ENCODE measurements around the gene ZNG1A.
"Not testable (repeated sequence)": the region's sequence is repeated elsewhere in the genome, so short reads cannot be mapped to it uniquely, and the experiment has no call there.

ZNG1A gene

DNA sequence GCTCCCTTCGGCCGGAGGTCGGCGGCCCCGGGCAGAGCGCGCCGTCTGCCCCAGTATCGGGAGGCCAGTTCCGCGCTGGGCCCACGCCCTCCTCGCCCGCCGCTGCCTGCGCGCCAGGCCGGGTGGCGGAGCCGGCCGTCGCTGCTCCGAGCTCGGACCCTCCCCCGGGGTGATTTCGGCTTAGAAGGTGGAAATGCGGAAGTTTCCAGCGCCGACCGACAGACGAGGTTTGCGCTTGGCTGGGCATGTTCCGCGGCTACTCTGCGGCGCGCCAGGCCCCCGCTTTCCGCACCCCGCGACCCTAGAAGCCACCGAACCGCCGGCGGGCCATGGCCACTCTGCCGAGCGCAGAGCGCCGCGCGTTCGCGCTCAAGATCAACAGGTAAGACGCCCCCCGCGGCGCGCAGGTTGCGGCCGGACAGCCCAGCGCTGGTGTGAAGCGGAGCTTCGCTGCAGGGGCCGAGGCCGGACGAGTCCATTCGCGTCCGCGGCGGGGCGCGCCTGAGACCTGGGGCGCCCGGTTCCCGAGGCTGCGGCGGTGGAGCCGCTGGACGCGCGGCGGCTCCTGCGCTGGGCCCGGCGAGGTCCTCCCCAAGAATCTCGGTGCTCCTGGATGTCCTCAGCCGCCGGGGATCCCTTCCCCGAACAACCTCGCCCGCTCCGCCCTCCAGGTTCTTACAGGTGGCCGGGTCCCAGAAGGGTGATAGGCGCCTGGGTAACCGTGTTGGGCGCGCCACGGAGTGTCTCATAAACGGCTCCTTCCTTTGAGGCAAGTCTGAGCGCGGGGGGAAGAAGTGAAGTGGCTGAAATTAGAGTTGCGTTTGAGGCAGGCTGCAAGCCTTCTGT, 36.0 kb upstream of the ZNG1A start, which contains the start of gene DOCK8:
Gene DOCK8, plus strand, starts transcription at position 218 of the 846 bp plus-strand sequence. Its CDS starts 112 bp downstream, at position 330.
- H3K27me3 ChIP-seq (ENCODE audit: low read length): no peaks in the 10 kb centered on the region
- H3K27ac ChIP-seq (ENCODE audit: low read depth, low read length): peak within 1 kb of the TSS; percentile 62
- H3K9me2 ChIP-seq (replicated peaks; ENCODE audit: insufficient read depth, low read length): no peaks in the 10 kb centered on the region
- TF ChIP-seq EZH2phosphoT487 (conservative IDR thresholded peaks at IDR 0.05; ENCODE audit: low read length) (no peak), CTCF (IDR thresholded peaks at IDR 0.05; ENCODE audit: insufficient read depth, low read length, poor library complexity, severe bottlenecking) (peak; percentile 59)
- H4K20me1 ChIP-seq (ENCODE audit: low read depth, low read length): no peaks in the 10 kb centered on the region
- H3F3A ChIP-seq (ENCODE audit: insufficient read depth): peaks cover 17% of the 10 kb centered on the region; the same call in 1 of the 2 replicates
- no peaks in the 10 kb centered on the region for H3K9me3 ChIP-seq (ENCODE audit: insufficient read depth, low read length)
- no peaks in the 10 kb centered on the region for H3K79me2 ChIP-seq (ENCODE audit: insufficient read depth, low read length)
- H3K36me3 ChIP-seq (ENCODE audit: low read length): no peaks in the 10 kb centered on the region
- peak within 1 kb of the TSS; percentile 73 for H3K9ac ChIP-seq (ENCODE audit: low read length)
- H3K4me3 ChIP-seq (ENCODE audit: insufficient read depth, low read length, poor library complexity, severe bottlenecking): peak within 1 kb of the TSS; percentile 70
- peak within 1 kb of the TSS; percentile 93 for H3K4me2 ChIP-seq (ENCODE audit: low read depth, low read length, poor library complexity, severe bottlenecking)
- H2AFZ ChIP-seq (ENCODE audit: low read depth, low read length, severe bottlenecking): peak within 1 kb of the TSS; percentile 97

GRCh38 chr9:214351-214647, 35.4 kb upstream of the ZNG1A start:
- no peaks in the 10 kb centered on the region for H3K9me2 ChIP-seq (replicated peaks; ENCODE audit: insufficient read depth, low read length)
- no peaks in the 10 kb centered on the region for H3K79me2 ChIP-seq (ENCODE audit: insufficient read depth, low read length)
- peak overlapping the region; percentile 73 for H3K9ac ChIP-seq (ENCODE audit: low read length)
- H3K27ac ChIP-seq (ENCODE audit: low read depth, low read length): peak overlapping the region; percentile 62
- peak overlapping the region; percentile 97 for H2AFZ ChIP-seq (ENCODE audit: low read depth, low read length, severe bottlenecking)
- H3K36me3 ChIP-seq (ENCODE audit: low read length): no peaks in the 10 kb centered on the region
- peak overlapping the region; percentile 93 for H3K4me2 ChIP-seq (ENCODE audit: low read depth, low read length, poor library complexity, severe bottlenecking)
- TF ChIP-seq EZH2phosphoT487 (conservative IDR thresholded peaks at IDR 0.05; ENCODE audit: low read length): no peak
- TF ChIP-seq CTCF (IDR thresholded peaks at IDR 0.05; ENCODE audit: insufficient read depth, low read length, poor library complexity, severe bottlenecking): no peak
- no peaks in the 10 kb centered on the region for H3K27me3 ChIP-seq (ENCODE audit: low read length)
- H3K9me3 ChIP-seq (ENCODE audit: insufficient read depth, low read length): no peaks in the 10 kb centered on the region
- no peaks in the 10 kb centered on the region for H4K20me1 ChIP-seq (ENCODE audit: low read depth, low read length)
- H3F3A ChIP-seq (ENCODE audit: insufficient read depth): peaks cover 17% of the 10 kb centered on the region; the same call in 1 of the 2 replicates
- H3K4me3 ChIP-seq (ENCODE audit: insufficient read depth, low read length, poor library complexity, severe bottlenecking): peak overlapping the region; percentile 70

GRCh38 chr9:213901-214300, 35.0 kb upstream of the ZNG1A start:
- peak overlapping the region; percentile 93 for H3K4me2 ChIP-seq (ENCODE audit: low read depth, low read length, poor library complexity, severe bottlenecking)
- not testable (repeated sequence) for H3K9me2 ChIP-seq (replicated peaks; ENCODE audit: insufficient read depth, low read length); H3K79me2 ChIP-seq (ENCODE audit: insufficient read depth, low read length); H3K27ac ChIP-seq (ENCODE audit: low read depth, low read length); H4K20me1 ChIP-seq (ENCODE audit: low read depth, low read length); H3K9me3 ChIP-seq (ENCODE audit: insufficient read depth, low read length); H3K36me3 ChIP-seq (ENCODE audit: low read length); H3K27me3 ChIP-seq (ENCODE audit: low read length)
- H2AFZ ChIP-seq (ENCODE audit: low read depth, low read length, severe bottlenecking): peak overlapping the region; percentile 97
- peak overlapping the region; percentile 73 for H3K9ac ChIP-seq (ENCODE audit: low read length)
- H3F3A ChIP-seq (ENCODE audit: insufficient read depth): peaks cover 17% of the 10 kb centered on the region; the same call in 1 of the 2 replicates
- peak overlapping the region; percentile 70 for H3K4me3 ChIP-seq (ENCODE audit: insufficient read depth, low read length, poor library complexity, severe bottlenecking)

DNA sequence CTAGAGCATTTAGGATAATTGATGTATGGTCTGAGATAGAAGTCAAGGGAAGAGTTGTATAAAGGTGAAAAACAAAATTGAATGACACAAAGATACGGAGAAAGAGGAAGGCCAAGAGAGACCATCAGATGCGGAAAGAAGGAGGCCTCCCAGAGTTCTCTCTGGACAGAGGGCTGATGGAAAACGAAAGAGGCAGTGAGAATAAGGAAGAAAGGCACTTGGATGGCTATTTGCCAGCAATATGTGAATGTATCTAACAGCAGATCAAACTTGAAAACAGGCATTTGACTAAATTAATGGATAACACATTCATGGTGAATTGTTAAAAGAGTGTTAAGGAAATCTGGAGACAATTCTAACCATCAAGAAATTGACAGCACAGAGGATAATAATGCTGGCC, 33.4 kb upstream of the ZNG1A start:
- Histone ChIP-seq H3K27me3 (ENCODE audit: low read length) (no peaks in the 10 kb centered on the region), H3K4me3 (ENCODE audit: insufficient read depth, low read length, poor library complexity, severe bottlenecking) (no peak overlapping the region)

More for the DNA sequence above, 33.4 kb upstream of the ZNG1A start:
- TF ChIP-seq CTCF (IDR thresholded peaks at IDR 0.05; ENCODE audit: insufficient read depth, low read length, poor library complexity, severe bottlenecking) (no peak), EZH2phosphoT487 (conservative IDR thresholded peaks at IDR 0.05; ENCODE audit: low read length) (no peak)
- no peak overlapping the region for H3K27ac ChIP-seq (ENCODE audit: low read depth, low read length)
- no peaks in the 10 kb centered on the region for H3K36me3 ChIP-seq (ENCODE audit: low read length)
- H3K79me2 ChIP-seq (ENCODE audit: insufficient read depth, low read length): no peaks in the 10 kb centered on the region
- H4K20me1 ChIP-seq (ENCODE audit: low read depth, low read length): no peaks in the 10 kb centered on the region
- H3K4me2 ChIP-seq (ENCODE audit: low read depth, low read length, poor library complexity, severe bottlenecking): no peak overlapping the region
- no peaks in the 10 kb centered on the region for H3K9me2 ChIP-seq (replicated peaks; ENCODE audit: insufficient read depth, low read length)
- peaks cover 17% of the 10 kb centered on the region; the same call in 1 of the 2 replicates for H3F3A ChIP-seq (ENCODE audit: insufficient read depth)
- H2AFZ ChIP-seq (ENCODE audit: low read depth, low read length, severe bottlenecking): no peak overlapping the region
- no peak overlapping the region for H3K9ac ChIP-seq (ENCODE audit: low read length)
- H3K9me3 ChIP-seq (ENCODE audit: insufficient read depth, low read length): no peaks in the 10 kb centered on the region

Measured in SU-DHL-6 (cell line).